Measurements from ENCODE around the gene RAG2.

RAG2 gene

DNA sequence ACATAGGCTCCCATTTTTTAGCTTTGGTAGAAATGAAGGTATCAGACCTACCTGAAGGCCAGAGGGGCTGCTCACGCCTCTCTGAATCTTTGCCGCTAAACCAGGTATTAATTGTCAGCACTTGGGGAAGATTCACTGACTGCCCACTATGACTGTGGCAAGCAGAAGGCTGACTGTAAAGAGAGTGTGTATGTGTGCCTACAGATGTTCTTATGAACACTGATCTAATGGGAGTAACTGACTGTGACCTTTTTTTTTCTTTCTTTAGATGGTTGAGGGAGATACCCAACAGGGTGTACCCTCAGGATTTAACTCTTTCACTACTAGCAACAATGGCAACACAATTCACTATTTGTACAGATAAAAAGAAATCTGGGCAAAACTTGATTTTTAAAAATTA is at the start of gene RAG2:
Gene RAG2 (minus strand): TSS at position 186 of the 400 bp plus-strand sequence. CDS start 4,068 bp downstream, outside the sequence.
- DNase-seq (ENCODE audit: low spot score) = no peak

DNA sequence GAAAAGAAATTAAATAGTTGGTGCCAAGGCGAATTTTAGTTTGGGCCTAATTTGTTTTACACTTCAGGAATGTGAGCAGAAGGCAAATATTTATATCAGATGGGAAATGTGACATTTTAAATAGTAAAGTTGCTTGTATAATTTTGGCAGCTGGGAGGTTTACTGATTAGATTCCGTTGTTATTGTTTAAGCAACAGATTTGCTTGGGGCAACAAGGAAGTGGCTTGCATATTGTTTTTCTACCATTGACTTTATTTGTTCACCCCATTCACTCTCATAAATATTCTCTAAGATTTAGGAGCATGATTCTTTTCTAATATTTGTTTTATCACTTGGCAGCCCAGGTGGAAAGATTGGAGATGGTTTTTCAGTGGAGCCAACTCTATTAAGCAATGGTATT is 40.5 kb upstream of the RAG2 start:
- DNase-seq (ENCODE audit: low spot score) = no peak

DNA sequence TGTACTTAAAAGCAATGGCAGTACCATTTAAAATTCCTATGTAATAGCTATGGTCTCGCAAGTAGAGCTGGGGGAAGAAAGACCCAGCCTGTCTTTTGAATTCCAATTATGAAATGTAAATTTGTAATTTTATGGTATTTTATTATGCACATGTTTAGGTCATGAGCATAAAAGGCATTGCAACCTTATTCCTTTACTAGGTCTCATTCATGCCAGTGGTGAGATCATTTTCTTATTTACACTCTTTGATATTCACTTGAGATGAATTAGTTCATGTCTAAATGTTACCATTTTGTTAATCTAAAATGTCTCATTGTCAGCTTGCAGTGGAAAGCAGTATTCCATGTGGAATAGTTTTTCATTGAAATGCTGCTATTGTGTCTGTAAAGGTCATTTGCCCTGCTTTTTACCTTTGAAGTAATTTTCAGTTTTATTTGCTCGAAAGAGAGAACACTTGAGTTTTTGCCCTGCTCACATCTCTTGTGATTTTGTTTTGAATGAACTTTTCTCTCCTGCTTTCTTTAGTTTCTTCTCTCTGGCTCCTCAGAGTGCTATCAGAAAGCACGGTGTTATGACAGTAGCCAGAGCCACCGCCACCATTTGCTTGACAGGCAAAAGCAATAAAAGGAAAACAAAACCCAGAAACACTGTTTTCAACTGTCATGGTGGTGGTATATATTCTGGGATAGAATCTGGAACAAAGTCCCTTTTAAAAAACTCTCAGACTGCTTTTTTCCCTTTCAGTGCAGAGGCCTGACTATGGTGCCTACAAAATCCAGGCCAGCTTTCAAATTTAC is 37.2 kb upstream of the RAG2 start:
- no peak for DNase-seq (ENCODE audit: low spot score)

DNA sequence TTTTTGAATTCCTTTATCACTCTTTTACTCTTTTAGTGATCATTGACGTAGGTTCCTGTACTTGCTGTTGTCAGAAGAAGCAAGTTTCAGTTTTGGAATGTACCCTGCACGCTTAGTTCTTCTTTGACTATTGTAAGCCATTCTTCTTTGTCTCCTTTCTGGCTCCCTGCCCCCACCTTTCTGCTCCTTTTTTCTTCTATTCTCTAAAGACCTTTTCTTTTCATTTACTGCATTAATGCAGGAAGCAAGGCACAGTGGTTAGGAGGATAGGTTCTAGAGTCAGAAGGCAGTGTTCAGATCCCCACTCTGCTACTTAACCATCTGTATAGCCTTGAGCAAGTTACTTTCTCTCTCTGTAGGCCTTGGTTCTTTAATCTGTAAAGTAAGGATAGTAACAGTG is 33.7 kb upstream of the RAG2 start:
- no peak for DNase-seq (ENCODE audit: low spot score)

DNA sequence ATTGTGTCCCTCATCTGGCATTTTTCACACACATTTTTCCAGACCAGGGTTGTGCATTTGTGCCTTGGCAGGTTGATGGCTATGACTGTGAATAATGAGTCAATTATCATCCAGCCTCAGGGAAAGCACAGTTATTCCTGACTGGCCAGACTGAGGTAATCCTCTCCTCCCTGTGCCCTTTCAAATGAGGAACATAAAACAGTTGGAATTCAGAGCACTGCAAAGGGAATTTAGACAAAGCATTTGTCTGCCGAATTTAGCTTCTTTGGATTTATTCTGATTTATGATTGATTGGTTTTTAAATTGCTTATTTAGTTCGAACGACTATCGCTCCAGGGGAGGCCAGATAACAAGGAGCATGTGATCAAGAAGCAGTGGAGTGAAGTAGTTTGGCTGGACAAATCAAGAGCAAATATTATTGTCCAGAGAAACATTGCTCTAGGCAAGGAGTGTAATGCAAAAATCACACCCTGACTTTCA is 30.8 kb upstream of the RAG2 start:
- DNase-seq (ENCODE audit: low spot score) = no peak

DNA sequence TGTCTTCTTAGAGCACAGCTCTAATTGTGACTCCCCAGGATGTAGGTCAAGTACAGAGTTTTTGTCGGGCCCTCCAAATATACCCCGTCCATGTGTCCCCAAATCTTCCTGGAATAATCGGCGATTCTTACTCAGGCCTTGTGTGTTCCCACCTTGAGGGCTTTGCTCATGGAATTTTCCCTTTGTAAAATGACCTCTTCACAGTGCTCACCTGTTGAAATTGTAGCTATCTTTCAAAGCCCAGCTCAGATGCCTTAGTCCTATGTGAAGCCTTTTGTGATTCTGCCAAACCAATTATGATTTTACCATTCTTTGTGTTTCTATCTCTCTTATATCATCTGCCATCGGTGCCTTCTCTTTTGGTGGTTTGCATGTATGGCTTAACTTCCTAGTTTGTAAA is 30.1 kb upstream of the RAG2 start:
- DNase-seq (ENCODE audit: low spot score) = no peak

DNA sequence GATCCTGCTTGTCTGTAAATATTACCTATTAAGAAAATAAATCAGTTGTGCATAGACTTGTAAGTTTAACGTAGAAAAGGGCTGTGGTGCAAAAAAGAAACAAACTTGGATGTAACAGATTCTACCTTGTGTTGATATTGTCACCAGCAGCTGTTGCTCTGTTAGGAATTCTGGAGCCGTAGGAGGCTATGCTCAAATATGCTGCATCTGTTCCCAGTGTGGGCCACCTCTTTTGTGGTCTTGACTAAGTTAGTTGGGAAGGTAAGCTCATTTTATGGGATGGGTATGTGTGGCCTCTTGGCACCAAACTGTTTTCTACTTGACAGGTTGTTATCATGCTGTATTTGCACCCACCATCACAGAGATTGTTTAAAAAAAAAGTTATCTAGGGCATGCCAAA is 29.4 kb upstream of the RAG2 start:
- no peak for DNase-seq (ENCODE audit: low spot score)

DNA sequence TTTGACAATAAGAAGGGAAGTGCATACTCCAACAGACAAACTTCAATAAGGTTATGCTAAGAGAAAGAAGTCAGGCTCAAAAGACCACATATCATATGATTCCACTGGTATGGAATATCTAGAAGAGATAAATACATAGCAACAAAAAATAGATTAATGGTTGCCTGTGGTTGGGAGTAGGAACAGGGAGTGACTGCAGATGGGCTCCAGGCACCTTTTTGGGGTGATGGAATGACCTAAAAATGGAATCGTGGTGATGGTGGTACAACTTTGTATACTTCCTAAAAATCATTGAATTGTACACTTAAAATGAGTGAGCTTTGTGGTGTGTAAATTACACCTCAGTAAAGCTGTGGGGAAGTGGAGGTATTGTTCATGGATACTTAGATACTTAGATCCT is 29.0 kb upstream of the RAG2 start:
- DNase-seq (ENCODE audit: low spot score) = no peak

DNA sequence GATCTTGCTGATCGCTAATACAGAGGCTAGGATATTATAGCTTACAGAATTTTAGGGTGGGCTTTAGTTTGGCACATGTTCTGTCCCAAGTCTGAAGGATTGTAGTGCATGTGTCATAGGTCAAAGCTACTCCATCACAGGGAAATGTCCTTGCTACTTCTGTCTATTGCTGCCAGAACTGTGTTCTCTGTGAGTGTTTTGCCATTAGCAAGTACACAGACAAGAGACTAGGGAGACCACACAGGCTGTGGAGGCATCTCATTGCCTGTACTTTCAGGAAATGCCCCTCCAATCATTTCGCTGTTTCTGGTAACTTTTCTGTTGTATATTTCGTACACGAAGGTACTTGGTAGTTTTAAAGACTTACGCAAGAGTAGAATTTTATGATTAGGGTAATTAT is 25.5 kb upstream of the RAG2 start:
- no peak for DNase-seq (ENCODE audit: low spot score)

DNA sequence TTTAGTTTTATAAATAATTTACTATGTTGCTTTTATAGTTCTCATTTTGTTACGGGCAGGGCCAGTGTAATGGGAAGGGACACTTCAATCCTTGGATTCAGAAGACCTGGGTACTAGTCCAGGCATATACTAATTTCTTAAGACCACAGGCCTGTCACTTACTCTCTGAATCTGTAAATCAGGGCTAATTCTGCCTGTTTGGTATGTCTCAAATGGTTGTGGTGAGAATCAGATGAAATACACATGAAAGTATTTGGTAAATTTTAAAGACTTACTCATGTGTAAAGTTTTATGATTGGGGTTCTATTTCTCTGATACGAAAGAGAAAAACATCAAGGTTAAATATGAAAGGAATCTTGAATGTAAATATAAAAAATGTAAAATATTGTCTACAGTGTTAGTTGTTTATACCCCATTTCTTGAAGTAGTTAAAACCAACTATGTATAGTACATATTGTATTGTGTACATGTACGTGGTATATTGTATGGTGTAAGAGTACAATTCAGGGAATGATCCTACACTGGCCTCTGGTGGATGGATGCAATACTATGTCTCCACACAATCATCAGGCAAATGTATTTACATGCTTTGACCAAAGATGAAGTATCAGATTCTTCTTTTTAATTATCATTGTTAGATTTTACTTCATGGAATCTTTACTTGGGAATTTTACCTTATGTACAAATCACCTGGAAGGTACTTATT is 24.5 kb upstream of the RAG2 start:
- DNase-seq (ENCODE audit: low spot score) = no peak

DNA sequence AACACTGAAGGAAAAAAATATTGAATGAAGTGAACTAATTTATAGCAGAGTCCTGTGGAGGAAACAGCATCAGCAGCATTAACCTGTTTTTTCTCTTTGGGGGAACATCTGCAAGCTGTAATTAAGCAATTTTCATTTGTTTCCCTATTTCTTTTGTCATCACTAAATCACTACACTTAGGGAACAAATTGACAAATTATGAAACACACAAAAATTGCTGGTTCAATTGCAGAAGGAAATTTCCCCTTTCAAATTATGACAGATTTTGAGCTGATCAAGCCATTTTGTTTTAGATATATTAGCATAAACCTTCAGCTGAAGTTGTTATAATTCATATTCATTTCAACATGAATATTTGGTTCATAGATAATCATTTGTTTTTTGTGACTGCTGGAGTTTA is 22.2 kb upstream of the RAG2 start:
- DNase-seq (ENCODE audit: low spot score) = no peak

DNA sequence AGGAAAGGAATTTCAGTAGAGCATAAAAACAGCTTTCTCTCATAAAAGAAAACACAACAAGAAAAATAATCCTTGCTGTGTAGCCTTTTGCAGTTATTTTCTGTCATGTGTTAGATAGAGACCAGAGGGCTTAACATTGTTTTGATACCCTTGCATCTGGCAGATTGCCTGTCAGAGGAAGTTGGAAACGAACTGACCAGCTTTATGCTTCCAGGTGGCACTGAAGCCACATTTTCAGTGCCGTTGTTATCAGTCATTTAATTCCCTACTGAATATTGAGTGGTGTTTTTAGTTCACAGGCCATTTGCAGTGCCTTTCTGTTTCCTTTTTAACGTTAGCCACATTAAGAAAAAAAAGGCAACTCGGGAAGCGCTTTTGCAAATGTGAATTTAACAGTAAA is 21.5 kb upstream of the RAG2 start:
- no peak for DNase-seq (ENCODE audit: low spot score)

DNA sequence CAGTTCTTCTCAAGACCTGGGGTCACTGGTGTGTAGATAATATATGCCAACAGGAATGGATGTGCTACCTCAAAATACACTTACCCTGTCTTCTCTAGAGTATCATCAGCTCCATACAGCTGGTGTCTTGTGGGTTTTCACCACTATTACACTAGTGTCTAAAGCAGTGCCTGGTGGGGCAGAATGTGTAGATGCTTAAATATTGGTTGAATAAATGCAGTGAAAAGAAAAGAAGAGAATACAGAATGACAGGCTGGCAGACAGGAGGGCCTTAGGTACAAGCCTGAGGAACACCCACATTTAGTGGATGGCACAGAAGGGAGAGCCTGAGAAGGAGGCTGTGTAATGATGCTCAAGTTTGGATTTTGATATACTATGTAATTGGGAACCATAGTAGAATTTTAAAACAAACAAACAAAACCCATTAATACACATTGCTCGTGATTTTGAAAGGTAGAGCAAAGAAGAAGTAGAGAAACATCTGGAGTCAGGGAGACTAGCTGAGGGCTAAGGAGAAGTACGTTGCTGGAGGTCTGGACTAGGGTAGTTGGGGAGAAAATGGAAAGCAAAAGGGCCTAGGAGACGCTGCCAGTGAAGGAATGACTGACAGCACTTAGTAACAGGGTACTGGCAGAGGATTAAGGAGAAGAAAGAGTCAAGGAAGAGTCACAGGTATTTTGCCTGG is 20.5 kb upstream of the RAG2 start:
- no peak for DNase-seq (ENCODE audit: low spot score)

DNA sequence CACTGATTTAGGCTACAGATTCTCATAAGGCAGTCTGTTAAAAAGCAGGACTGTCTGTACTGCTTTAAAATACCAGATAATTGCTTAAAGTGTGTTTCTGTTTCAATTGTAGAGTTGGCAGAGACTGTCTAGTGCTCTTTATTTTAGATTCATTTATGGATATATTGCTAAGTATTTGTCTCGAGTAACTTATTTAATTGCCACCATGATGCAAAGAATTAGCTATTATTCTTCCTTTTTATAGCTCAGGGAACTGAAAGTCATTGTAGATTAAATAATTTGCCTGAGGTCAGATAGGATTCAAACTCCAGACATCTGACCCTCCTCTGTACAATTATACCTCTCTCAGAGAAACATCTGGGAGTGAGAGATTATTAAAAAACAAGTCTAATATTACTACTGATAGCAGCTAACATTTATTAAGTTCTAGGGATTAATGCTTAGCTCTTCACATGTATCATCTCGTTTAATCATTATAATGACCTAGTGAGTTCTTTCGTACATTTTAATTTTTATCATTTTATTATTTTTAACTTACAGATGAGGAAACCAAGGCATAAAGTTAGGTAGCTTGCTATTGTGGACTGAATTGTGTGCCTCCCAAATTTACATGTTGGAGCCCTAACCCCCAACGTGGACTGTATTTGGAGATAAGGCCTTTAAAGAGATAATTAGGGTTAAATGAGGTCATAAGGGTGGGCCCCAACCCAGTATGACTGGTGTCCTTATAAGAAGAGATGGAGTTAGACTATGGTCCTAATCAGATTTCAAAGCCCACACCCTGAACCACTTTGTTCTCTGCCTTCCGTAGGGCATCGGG is 19.7 kb upstream of the RAG2 start:
- no peak for DNase-seq (ENCODE audit: low spot score)

DNA sequence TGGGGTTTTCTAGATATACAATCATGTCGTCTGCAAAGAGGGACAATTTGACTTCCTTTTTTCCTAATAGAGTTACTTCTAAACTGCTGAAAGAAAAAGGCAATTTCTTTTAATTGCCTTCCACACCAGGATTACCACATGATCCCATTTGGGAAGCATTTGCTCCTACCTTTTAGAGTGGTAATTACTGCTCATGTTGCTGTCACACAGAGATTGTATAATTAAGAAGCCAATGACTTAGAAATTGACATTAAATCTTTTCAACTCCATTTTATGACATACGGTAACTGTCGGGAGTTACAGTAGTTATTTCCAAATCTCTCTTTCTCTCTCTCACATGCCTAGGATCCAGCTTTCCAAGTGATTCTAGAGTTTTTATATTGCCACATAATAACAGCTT is 17.8 kb upstream of the RAG2 start:
- no peak for DNase-seq (ENCODE audit: low spot score)

DNA sequence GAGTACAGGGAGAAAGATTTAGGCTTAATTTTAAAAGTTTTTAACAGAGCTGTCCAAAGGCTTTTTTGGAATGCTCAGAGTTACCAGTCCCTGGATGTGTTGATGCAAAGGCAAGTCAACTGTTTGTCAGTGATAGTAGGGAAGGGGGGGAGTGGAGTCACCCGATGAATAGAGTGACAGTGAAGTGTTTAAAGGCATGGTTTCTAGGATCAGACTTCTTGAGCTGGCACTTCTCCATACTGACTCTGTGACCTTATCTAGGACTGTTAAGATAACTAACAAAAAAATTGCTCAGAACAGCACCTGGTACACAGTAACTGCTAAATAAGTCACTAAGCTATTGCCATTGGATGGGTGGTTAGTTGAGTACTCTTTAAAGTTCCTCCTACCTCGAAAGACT is 11.3 kb upstream of the RAG2 start:
- DNase-seq (ENCODE audit: low spot score) = no peak

DNA sequence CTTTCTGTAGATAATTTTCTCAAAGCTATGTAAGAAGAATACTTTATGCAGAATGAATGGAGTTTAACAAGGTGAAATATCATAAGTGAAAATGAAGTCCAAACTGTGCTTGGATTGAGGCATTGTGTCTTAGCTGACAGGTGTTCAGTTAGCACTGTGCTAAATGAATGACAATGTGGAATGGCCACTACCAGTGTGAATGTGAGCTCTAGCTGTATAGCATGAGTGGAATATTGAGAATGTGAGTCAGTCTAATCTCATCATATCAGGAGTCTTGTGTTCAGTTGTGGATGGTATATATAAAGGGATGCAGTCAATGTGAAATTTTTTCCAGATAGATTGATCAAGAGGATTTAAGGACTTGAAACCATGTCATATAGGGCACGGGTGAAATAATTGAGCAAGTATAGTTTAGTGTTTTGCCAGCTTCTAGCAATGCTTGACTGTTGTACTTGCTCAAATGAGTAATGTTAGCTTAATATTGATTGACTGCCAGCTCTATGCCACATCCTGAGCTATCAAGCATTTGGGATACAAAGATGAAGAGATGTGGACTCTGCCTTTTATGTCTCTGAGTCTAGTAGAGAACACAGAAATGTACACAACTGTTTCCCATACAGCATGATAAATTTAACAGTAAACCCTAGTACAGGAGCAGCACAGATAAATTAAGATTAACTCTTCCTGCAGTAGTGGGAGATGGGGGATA is 10.6 kb upstream of the RAG2 start:
- DNase-seq (ENCODE audit: low spot score) = no peak

DNA sequence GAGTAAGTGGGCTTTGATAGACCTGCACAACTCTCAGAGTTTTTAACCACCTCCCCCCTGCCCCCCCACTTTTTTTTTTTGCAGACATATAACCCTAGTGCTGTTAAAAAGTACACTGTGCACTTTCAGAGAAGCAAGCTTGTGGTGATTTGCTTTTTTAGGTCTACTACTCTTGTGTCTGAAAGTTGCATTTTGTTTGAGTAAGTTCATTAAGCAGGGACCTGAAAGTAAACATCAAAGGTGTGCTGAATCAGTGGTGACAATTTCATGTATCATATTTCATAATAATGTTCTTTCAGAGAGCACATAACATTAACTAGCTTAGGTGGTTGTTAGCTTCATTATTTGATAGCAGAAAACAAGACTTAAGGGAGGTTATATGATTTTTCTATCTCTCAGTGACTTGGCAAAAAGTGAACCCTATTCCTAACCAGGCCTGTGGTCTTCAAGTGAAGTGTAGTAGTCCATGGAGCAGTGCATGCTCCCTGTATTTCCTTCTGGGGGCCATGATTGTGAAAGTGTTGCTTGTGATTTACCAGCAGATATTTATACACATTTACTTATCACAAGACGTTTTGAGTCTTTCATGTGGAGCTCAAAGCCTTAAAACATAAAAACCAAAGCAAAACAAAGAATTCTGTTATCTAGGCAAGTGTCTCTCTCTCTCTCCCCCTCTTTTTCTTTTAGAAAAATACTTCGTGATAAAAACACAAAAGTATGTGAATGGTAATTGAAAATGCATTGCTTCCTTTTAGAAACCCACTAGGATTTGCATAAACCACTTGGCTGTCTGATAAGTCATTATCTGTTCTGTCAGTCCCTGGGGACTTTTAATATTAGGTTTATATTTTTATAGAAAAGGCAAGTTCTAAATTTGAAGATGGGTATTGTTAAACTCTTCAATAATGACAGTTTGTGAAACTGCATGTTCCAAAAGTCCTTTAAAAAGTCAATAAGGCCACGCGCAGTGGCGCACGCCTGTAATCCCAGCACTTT is 7.5 kb upstream of the RAG2 start:
- DNase-seq (ENCODE audit: low spot score) = no peak

DNA sequence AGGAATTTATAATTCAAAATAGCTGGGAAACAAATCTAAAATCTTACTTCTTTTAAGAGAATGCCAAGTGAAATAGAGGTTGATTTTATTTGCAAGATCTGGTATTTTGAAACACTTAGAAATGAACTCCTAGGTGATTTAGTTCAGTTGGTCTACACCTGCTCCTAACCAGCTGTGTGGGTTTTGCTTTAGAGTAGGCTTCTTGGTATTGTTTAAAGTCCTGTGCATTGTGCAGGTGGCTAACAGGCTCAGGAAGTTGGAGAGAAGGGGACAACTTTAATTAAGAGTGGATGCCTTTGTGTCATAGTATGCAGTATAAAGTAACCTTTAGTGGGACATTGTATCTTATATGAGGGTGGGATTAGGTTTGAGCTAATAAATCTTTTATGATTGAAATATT is 4.1 kb upstream of the RAG2 start:
- DNase-seq (ENCODE audit: low spot score) = no peak

DNA sequence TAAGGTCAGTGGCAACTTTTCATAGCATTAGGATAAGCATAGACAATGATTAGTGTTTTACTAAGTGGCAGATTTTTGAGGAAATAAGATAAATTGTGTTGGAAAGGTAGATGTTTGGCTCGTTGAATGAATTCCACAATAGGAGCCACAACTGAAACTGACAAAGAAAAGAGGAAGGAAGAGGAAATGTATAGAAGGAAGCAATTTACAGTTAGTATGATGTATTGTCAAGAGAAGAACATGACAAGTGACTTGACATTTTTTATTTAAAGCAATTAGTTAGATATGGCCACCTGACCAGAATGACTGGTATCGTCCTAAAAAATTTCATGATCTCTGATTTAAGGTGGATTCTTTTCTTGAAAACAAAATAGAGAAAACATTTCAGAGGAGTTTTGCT is 3.1 kb upstream of the RAG2 start:
- DNase-seq (ENCODE audit: low spot score) = no peak
